Prostate gland (tissue), 2 donors: Measurements from ENCODE around the gene C1orf159. TPM values are rescaled to one million over a fixed set of nuclear protein-coding genes. Genes with fewer than 3 reads are reported as not detected.

Experiments used
- DNase-seq: peaks from one replicate; pipeline ENCODE4 v3.0.0-alpha.2; 2019; ENCODE audit warnings: low spot score
- H3K27ac ChIP-seq, 2 donors: fragments of 200-600 bp; sonication (generic); 2 replicates each; pipeline ENCODE4 v1.5.1; 2017 to 2019
- H3K27me3 ChIP-seq: fragments of 200-600 bp; sonication (generic); replicated peaks from 2 replicates; pipeline ENCODE4 v1.5.1; 2019; ENCODE audit not compliant: insufficient read depth
- H3K36me3 ChIP-seq, 2 donors: fragments of 200-600 bp; sonication (generic); 1 replicate in 1 of 2; 2 replicates in 1 of 2; pipeline versions ENCODE4 v1.5.1 to v1.8.1; 2017 to 2019
- H3K4me1 ChIP-seq: fragments of 200-600 bp; sonication (generic); replicated peaks from 2 replicates; pipeline ENCODE4 v1.5.1; 2019
- H3K4me3 ChIP-seq, 2 donors: fragments of 200-600 bp; sonication (generic); 2 replicates each; pipeline ENCODE4 v1.5.1; 2017 to 2019
- H3K9me3 ChIP-seq: fragments of 200-600 bp; sonication (generic); 2 replicates; pipeline ENCODE4 v1.5.1; 2017
- POLR2A ChIP-seq: fragments of 450-650 bp; IDR thresholded peaks from one replicate; pipeline ENCODE4 v1.6.1; 2016; ENCODE audit warnings: antibody characterized with exemption, mild to moderate bottlenecking
- POLR2AphosphoS5 ChIP-seq: sonication (generic); formaldehyde crosslinking; IDR thresholded peaks from one replicate; pipeline ENCODE4 v1.6.1; 2017; ENCODE audit warnings: antibody characterized with exemption
- WGBS: methylation state at CpG from one replicate; pipeline ENCODE4 v1.1.5; 2018; 5-methylcytosine and 5-hydroxymethylcytosine counted together
- intact Hi-C: fragments of 100-400 bp; cut with DNase I; formaldehyde crosslinking; loops from one replicate; pipeline ENCODE4 v1.14.2; 2022
- total RNA-seq, 2 donors: library from RNA; depleted of rRNA; stranded (reverse); fragments of >200 nt; gene quantifications; one replicate each; pipeline ENCODE4 v1.1.0, GENCODE V29; 2016
- TF ChIP-seq, protein P1 (sequence below), 4 experiments: fragments of 200-600 bp in 2 of 4; fragments of 450-650 bp in 2 of 4; sonication (generic) in 2 of 4; IDR thresholded peaks; 1 replicate in 3 of 4; 2 replicates in 1 of 4; pipeline ENCODE4 v1.5.1; 2016 to 2019; ENCODE audit warnings: antibody characterized with exemption in 4 of 4, mild to moderate bottlenecking in 2 of 4, moderate library complexity in 2 of 4

C1orf159 gene
- total RNA-seq, 2 donors from 2014 or later: 20.0 to 26.4 TPM

DNA sequence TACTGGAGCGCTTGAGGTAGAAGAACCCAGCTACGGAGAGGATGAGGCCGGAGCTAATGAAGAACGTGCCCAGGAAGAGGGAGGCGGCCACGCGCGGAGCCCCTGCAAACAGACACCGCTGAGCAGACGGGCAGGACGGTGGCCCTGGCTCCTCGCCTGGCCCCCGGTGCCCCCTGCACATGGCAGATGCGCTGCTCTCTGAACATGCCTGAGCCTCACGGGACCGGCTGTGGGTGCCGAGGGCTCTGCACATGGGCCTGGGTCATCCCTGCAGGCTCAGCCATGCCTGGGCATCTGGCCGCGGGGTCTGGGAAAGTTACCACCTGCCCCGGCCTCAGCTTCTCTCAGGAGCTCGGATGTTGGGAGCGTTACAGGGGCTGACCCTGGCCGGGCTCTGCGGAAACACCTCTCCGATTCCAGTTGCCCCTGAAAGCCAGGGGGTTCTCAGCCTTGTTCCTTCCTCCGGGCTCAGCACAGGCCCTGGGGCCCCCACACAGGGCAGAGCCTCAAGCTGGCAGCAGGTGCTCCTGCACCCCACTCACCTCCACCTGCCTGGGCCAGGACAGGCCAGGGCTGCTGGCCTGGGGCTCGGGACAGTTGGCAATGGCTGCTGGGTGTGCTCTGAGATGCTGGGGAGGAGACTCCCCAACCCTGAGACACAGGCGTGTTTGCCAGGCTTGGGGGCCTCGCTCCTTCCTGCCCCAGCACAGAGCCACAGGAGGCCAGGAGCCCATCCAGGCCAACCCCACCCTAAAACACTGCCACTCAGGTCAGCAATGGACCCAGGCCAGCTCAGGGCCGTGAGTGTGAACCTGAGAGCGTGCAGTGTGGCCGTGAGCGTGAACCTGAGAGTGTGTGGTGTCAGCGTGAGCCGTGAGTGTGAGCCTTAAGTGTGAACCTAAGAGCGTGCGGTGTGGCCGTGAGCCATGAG, 29.7 kb downstream of the C1orf159 start:
- Histone ChIP-seq H3K27me3 (no peaks in the 10 kb centered on the region), H3K9me3 (no peaks in the 10 kb centered on the region), H3K27ac (no peak overlapping the region), H3K4me3 (no peak overlapping the region), H3K36me3 (no peaks in the 10 kb centered on the region), H3K4me1 (no peaks in the 10 kb centered on the region)
- intact Hi-C loops: no loop called here
- WGBS: 93% methylated on average over 35 of the region's 38 CpGs
- no peak for TF ChIP-seq POLR2A
- TF ChIP-seq, protein P1, sequence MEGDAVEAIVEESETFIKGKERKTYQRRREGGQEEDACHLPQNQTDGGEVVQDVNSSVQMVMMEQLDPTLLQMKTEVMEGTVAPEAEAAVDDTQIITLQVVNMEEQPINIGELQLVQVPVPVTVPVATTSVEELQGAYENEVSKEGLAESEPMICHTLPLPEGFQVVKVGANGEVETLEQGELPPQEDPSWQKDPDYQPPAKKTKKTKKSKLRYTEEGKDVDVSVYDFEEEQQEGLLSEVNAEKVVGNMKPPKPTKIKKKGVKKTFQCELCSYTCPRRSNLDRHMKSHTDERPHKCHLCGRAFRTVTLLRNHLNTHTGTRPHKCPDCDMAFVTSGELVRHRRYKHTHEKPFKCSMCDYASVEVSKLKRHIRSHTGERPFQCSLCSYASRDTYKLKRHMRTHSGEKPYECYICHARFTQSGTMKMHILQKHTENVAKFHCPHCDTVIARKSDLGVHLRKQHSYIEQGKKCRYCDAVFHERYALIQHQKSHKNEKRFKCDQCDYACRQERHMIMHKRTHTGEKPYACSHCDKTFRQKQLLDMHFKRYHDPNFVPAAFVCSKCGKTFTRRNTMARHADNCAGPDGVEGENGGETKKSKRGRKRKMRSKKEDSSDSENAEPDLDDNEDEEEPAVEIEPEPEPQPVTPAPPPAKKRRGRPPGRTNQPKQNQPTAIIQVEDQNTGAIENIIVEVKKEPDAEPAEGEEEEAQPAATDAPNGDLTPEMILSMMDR (IDR thresholded peaks at IDR 0.05): no peak
- no peak for DNase-seq

DNA sequence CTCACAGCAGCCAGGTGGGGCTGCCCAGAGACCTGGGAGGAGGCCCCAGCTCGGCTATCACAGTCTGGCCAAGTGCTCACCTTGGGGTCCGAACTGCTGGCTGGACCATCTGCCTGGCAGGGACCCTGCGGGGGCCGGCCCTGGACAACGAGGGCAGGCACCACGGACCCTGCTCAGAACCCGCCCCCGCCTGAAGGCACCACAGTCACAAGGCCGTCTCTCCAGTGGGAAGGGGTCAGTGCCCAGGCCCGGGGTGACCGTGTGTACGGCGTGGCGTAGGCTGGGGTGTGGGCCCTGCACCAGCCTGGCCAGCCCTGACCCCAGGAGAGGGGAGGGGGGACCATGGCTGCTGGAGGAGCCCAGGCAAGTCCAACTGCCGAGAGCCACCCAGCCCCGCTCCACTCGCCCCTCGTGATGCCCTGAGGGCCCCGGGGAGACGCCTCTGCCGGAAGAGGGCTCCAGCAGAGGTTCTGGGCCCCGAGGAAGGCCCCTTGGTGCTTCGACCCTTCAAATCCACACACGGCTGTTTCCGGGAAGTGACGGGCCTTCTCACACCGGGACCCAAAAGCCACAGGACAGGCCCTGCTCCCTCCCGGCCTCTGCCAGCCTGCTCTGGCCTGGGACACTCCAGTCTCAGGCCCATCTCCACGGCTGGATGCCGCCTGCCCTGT, 30.6 kb downstream of the C1orf159 start:
- Histone ChIP-seq H3K27me3 (no peaks in the 10 kb centered on the region), H3K36me3 (no peaks in the 10 kb centered on the region), H3K4me3 (no peak overlapping the region), H3K9me3 (no peaks in the 10 kb centered on the region), H3K27ac (no peak overlapping the region), H3K4me1 (no peaks in the 10 kb centered on the region)
- WGBS: 87% methylated on average over 28 of the region's 30 CpGs
- TF ChIP-seq, protein P1 (IDR thresholded peaks at IDR 0.05): no peak
- no peak for TF ChIP-seq POLR2AphosphoS5
- no peak for DNase-seq
- intact Hi-C loops: no loop called here

GRCh38 chr1:1084372-1085170, 31.3 kb downstream of the C1orf159 start:
- intact Hi-C loops: no loop called here
- H3K36me3 ChIP-seq: no peaks in the 10 kb centered on the region
- H3K9me3 ChIP-seq: no peaks in the 10 kb centered on the region
- TF ChIP-seq POLR2AphosphoS5 (no peak), POLR2A (no peak)
- TF ChIP-seq, protein P1 (IDR thresholded peaks at IDR 0.05): no peak
- WGBS: 90% methylated on average over 25 of the region's 38 CpGs
- no peak for DNase-seq
- no peaks in the 10 kb centered on the region for H3K27me3 ChIP-seq
- no peak overlapping the region for H3K4me3 ChIP-seq
- peaks cover 6% of the 10 kb centered on the region for H3K4me1 ChIP-seq
- H3K27ac ChIP-seq: no peak overlapping the region

GRCh38 chr1:1083416-1084371, 32.2 kb downstream of the C1orf159 start:
- Histone ChIP-seq H3K27me3 (no peaks in the 10 kb centered on the region), H3K4me1 (peaks cover 9% of the 10 kb centered on the region), H3K36me3 (no peaks in the 10 kb centered on the region), H3K27ac (no peak overlapping the region), H3K9me3 (no peaks in the 10 kb centered on the region), H3K4me3 (no peak overlapping the region)
- intact Hi-C loops: no loop called here
- WGBS: 90% methylated on average over 39 of the region's 43 CpGs
- DNase-seq: no peak
- TF ChIP-seq POLR2A: no peak
- no peak for TF ChIP-seq POLR2AphosphoS5
- TF ChIP-seq, protein P1 (IDR thresholded peaks at IDR 0.05): no peak
